ENCODE measurements around the gene METTL16. TPM values are rescaled to one million over a fixed set of nuclear protein-coding genes. Genes with fewer than 3 reads are reported as not detected.
"Not testable (repeated sequence)": the region's sequence is repeated elsewhere in the genome, so short reads cannot be mapped to it uniquely, and the experiment has no call there.

The METTL16 gene
- polyA plus RNA-seq, 1 donor (not counting 4 experiments of a cell fraction or from before 2014, with no cell fraction given), result 16.6 TPM

GRCh38 chr17:2449486-2449885, 62.2 kb downstream of the METTL16 start:
- Histone ChIP-seq H3K9me3 (ENCODE audit: control insufficient read depth, low read depth, low read length) (no peaks in the 10 kb centered on the region), H2AFZ (ENCODE audit: control insufficient read depth, low read length) (no peak overlapping the region), H3K9me1 (ENCODE audit: control insufficient read depth, extremely low read depth, insufficient read depth, low read length) (no peaks in the 10 kb centered on the region), H3K4me2 (ENCODE audit: control insufficient read depth, extremely low read depth, insufficient read depth, low read depth, low read length) (no peak overlapping the region), H4K20me1 (ENCODE audit: control insufficient read depth, extremely low read depth, insufficient read depth, low read length) (no peaks in the 10 kb centered on the region), H3K27ac (ENCODE audit: control insufficient read depth, insufficient read depth, low read length) (no peak overlapping the region), H3K4me1 (ENCODE audit: control insufficient read depth, extremely low read depth, insufficient read depth, low read length) (peaks cover 2% of the 10 kb centered on the region), H3K4me3 (ENCODE audit: control insufficient read depth in 2 of 3, extremely low read depth in 1 of 3, insufficient read depth in 2 of 3, low read depth in 1 of 3, low read length in 3 of 3) (no peak overlapping the region), H3K27me3 (ENCODE audit: control insufficient read depth, extremely low read depth, insufficient read depth, low read length) (no peaks in the 10 kb centered on the region), H3K36me3 (ENCODE audit: control insufficient read depth in 2 of 2, extremely low read depth in 1 of 2, insufficient read depth in 2 of 2, low read length in 2 of 2) (peaks cover 2 to 4% of the 10 kb centered on the region in 2 experiments), H3K79me2 (ENCODE audit: control insufficient read depth, insufficient read depth, low read length) (no peaks in the 10 kb centered on the region), H3K9ac (ENCODE audit: control insufficient read depth, extremely low read depth, insufficient read depth, low read length) (no peak overlapping the region)
- dilution Hi-C loops (cut with MboI; ENCODE audit: extremely low pct_ligation_motif_present, low sequenced_read_pairs), result no loop called here
- TF ChIP-seq EZH2 (IDR thresholded peaks at IDR 0.05; ENCODE audit: low read length), result no peak
- TF ChIP-seq, protein P1, sequence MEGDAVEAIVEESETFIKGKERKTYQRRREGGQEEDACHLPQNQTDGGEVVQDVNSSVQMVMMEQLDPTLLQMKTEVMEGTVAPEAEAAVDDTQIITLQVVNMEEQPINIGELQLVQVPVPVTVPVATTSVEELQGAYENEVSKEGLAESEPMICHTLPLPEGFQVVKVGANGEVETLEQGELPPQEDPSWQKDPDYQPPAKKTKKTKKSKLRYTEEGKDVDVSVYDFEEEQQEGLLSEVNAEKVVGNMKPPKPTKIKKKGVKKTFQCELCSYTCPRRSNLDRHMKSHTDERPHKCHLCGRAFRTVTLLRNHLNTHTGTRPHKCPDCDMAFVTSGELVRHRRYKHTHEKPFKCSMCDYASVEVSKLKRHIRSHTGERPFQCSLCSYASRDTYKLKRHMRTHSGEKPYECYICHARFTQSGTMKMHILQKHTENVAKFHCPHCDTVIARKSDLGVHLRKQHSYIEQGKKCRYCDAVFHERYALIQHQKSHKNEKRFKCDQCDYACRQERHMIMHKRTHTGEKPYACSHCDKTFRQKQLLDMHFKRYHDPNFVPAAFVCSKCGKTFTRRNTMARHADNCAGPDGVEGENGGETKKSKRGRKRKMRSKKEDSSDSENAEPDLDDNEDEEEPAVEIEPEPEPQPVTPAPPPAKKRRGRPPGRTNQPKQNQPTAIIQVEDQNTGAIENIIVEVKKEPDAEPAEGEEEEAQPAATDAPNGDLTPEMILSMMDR (optimal IDR thresholded peaks at IDR 0.05 in 1 of 3, IDR thresholded peaks at IDR 0.05 in 1 of 3, conservative IDR thresholded peaks at IDR 0.05 in 1 of 3; ENCODE audit: extremely low read depth in 1 of 3, insufficient read depth in 2 of 3, low read length in 3 of 3), result no peak
- no peak for FAIRE-seq
- DNase-seq (ENCODE audit: low read depth, low spot score), result no peak

DNA sequence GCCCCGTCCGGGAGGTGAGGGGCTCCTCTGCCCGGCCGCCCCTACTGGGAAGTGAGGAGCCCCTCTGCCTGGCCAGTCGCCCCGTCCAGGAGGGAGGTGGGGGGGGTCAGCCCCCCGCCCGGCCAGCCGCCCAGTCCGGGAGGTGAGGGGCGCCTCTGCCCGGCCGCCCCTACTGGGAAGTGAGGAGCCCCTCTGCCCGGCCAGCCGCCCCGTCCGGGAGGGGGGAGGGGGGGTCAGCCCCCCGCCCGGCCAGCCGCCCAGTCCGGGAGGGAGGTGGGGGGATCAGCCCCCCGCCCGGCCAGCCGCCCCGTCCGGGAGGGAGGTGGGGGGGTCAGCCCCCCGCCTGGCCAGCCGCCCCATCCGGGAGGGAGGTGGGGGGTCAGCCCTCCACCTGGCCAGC, 64.2 kb downstream of the METTL16 start:
- H3K4me2 ChIP-seq (ENCODE audit: control insufficient read depth, extremely low read depth, insufficient read depth, low read depth, low read length); DNase-seq (ENCODE audit: low read depth, low spot score); dilution Hi-C loops (cut with MboI; ENCODE audit: extremely low pct_ligation_motif_present, low sequenced_read_pairs); H4K20me1 ChIP-seq (ENCODE audit: control insufficient read depth, extremely low read depth, insufficient read depth, low read length); H3K27me3 ChIP-seq (ENCODE audit: control insufficient read depth, extremely low read depth, insufficient read depth, low read length); H3K79me2 ChIP-seq (ENCODE audit: control insufficient read depth, insufficient read depth, low read length); H3K27ac ChIP-seq (ENCODE audit: control insufficient read depth, insufficient read depth, low read length); H3K9me1 ChIP-seq (ENCODE audit: control insufficient read depth, extremely low read depth, insufficient read depth, low read length); H3K4me1 ChIP-seq (ENCODE audit: control insufficient read depth, extremely low read depth, insufficient read depth, low read length); FAIRE-seq; H3K9me3 ChIP-seq (ENCODE audit: control insufficient read depth, low read depth, low read length); H3K4me3 ChIP-seq (ENCODE audit: control insufficient read depth in 2 of 3, extremely low read depth in 1 of 3, insufficient read depth in 2 of 3, low read depth in 1 of 3, low read length in 3 of 3); H3K9ac ChIP-seq (ENCODE audit: control insufficient read depth, extremely low read depth, insufficient read depth, low read length); H2AFZ ChIP-seq (ENCODE audit: control insufficient read depth, low read length); H3K36me3 ChIP-seq (ENCODE audit: control insufficient read depth in 2 of 2, extremely low read depth in 1 of 2, insufficient read depth in 2 of 2, low read length in 2 of 2): not testable (repeated sequence)

- Histone ChIP-seq H3K27me3 (ENCODE audit: control insufficient read depth, extremely low read depth, insufficient read depth, low read length) (no peaks in the 10 kb centered on the region), H3K9me1 (ENCODE audit: control insufficient read depth, extremely low read depth, insufficient read depth, low read length) (no peaks in the 10 kb centered on the region), H3K9ac (ENCODE audit: control insufficient read depth, extremely low read depth, insufficient read depth, low read length) (no peak overlapping the region), H3K36me3 (ENCODE audit: control insufficient read depth in 2 of 2, extremely low read depth in 1 of 2, insufficient read depth in 2 of 2, low read length in 2 of 2) (peaks cover 0 to 5% of the 10 kb centered on the region in 2 experiments), H3K79me2 (ENCODE audit: control insufficient read depth, insufficient read depth, low read length) (no peaks in the 10 kb centered on the region), H3K27ac (ENCODE audit: control insufficient read depth, insufficient read depth, low read length) (no peak overlapping the region), H4K20me1 (ENCODE audit: control insufficient read depth, extremely low read depth, insufficient read depth, low read length) (no peaks in the 10 kb centered on the region), H2AFZ (ENCODE audit: control insufficient read depth, low read length) (no peak overlapping the region), H3K4me2 (ENCODE audit: control insufficient read depth, extremely low read depth, insufficient read depth, low read depth, low read length) (no peak overlapping the region), H3K9me3 (ENCODE audit: control insufficient read depth, low read depth, low read length) (no peaks in the 10 kb centered on the region), H3K4me3 (ENCODE audit: control insufficient read depth in 2 of 3, extremely low read depth in 1 of 3, insufficient read depth in 2 of 3, low read depth in 1 of 3, low read length in 3 of 3) (no peak overlapping the region), H3K4me1 (ENCODE audit: control insufficient read depth, extremely low read depth, insufficient read depth, low read length) (no peaks in the 10 kb centered on the region)
- TF ChIP-seq, protein P1 (optimal IDR thresholded peaks at IDR 0.05 in 1 of 3, IDR thresholded peaks at IDR 0.05 in 1 of 3, conservative IDR thresholded peaks at IDR 0.05 in 1 of 3; ENCODE audit: extremely low read depth in 1 of 3, insufficient read depth in 2 of 3, low read length in 3 of 3), result no peak
- no peak for TF ChIP-seq EZH2 (IDR thresholded peaks at IDR 0.05; ENCODE audit: low read length)
- DNase-seq (ENCODE audit: low read depth, low spot score), result no peak
- no peak for FAIRE-seq
- dilution Hi-C loops (cut with MboI; ENCODE audit: extremely low pct_ligation_motif_present, low sequenced_read_pairs), result no loop called here
Measured at GRCh38 chr17:2445638-2446037, 66.0 kb downstream of the METTL16 start.
